ENCODE data around the gene GGACT. TPM values are rescaled to one million over a fixed set of nuclear protein-coding genes. Genes with fewer than 3 reads are reported as not detected.
A peak's percentile ranks its signal among the peaks of the same experiment; 100 is the strongest.

GGACT gene
- total RNA-seq, 4 donors from 2014 or later = 0.74 to 1.9 (median 1.5) TPM

GRCh38 chr13:100546713-100547405 is 41.7 kb downstream of the GGACT start:
- 95 to 96% methylated on average over 7 to 11 of the region's 21 CpGs for WGBS, 2 donors (ENCODE audit: low coverage in 1 of 2)
- Histone ChIP-seq H3K4me1 (peaks cover 0 to 19% (median 0%) of the 10 kb centered on the region in 3 donors), H3K27ac (peak overlapping the region in 2 of 4 donors; percentile 45 to 61)

GRCh38 chr13:100545684-100546061 is 42.9 kb downstream of the GGACT start:
- ATAC-seq = no peak
- WGBS, 2 donors (ENCODE audit: low coverage in 1 of 2) = 80 to 100% methylated on average over 1 of the region's 4 CpGs
- Histone ChIP-seq H3K27me3 (no peaks in the 10 kb centered on the region), H3K27ac (no peak overlapping the region), H3K4me1 (peaks cover 0 to 19% (median 0%) of the 10 kb centered on the region in 3 donors), H3K9me3 (no peaks in the 10 kb centered on the region), H3K36me3 (no peaks in the 10 kb centered on the region), H3K4me3 (no peak overlapping the region)
- TF ChIP-seq POLR2A (IDR thresholded peaks at IDR 0.05) (no peak), CTCF (IDR thresholded peaks at IDR 0.05) (no peak), EP300 (IDR thresholded peaks at IDR 0.05) (no peak), POLR2AphosphoS5 (IDR thresholded peaks at IDR 0.05) (no peak)

More at GRCh38 chr13:100546713-100547405, 41.7 kb downstream of the GGACT start:
- Histone ChIP-seq H3K9me3 (no peaks in the 10 kb centered on the region), H3K4me3 (no peak overlapping the region), H3K27me3 (no peaks in the 10 kb centered on the region), H3K36me3 (no peaks in the 10 kb centered on the region)
- no peak for ATAC-seq
- TF ChIP-seq POLR2AphosphoS5 (IDR thresholded peaks at IDR 0.05) (no peak), POLR2A (IDR thresholded peaks at IDR 0.05) (no peak), CTCF (IDR thresholded peaks at IDR 0.05) (no peak), EP300 (IDR thresholded peaks at IDR 0.05) (no peak)

- H3K36me3 ChIP-seq = no peaks in the 10 kb centered on the region
- no peaks in the 10 kb centered on the region for H3K9me3 ChIP-seq
- no peaks in the 10 kb centered on the region for H3K27me3 ChIP-seq
- H3K4me3 ChIP-seq = no peak overlapping the region
- TF ChIP-seq POLR2A (IDR thresholded peaks at IDR 0.05) = no peak
- TF ChIP-seq POLR2AphosphoS5 (IDR thresholded peaks at IDR 0.05) = peak; percentile 31
- 60 to 86% methylated on average over 4 to 5 of the region's 22 CpGs for WGBS, 2 donors (ENCODE audit: low coverage in 1 of 2)
- no peak overlapping the region for H3K27ac ChIP-seq
- H3K4me1 ChIP-seq = peaks cover 0 to 19% (median 0%) of the 10 kb centered on the region in 3 donors
- ATAC-seq = peak; percentile 37
Measured at GRCh38 chr13:100544866-100545683, 43.5 kb downstream of the GGACT start.

GRCh38 chr13:100543872-100544602 is 44.6 kb downstream of the GGACT start:
- Histone ChIP-seq H3K36me3 (no peaks in the 10 kb centered on the region), H3K4me1 (peaks cover 0 to 16% (median 0%) of the 10 kb centered on the region in 3 donors), H3K27ac (no peak overlapping the region), H3K4me3 (no peak overlapping the region), H3K27me3 (no peaks in the 10 kb centered on the region), H3K9me3 (peaks cover 0 to 3% (median 0%) of the 10 kb centered on the region in 3 donors)
- 57 to 74% methylated on average over 15 to 22 of the region's 26 CpGs for WGBS, 2 donors (ENCODE audit: low coverage in 1 of 2)
- TF ChIP-seq POLR2AphosphoS5 (IDR thresholded peaks at IDR 0.05) = no peak
- no peak for TF ChIP-seq EP300 (IDR thresholded peaks at IDR 0.05)
- no peak for TF ChIP-seq POLR2A (IDR thresholded peaks at IDR 0.05)
- no peak for TF ChIP-seq CTCF (IDR thresholded peaks at IDR 0.05)
- ATAC-seq = no peak

GRCh38 chr13:100542826-100543156 is 45.8 kb downstream of the GGACT start:
- WGBS, 2 donors (ENCODE audit: low coverage in 1 of 2) = 64 to 70% methylated on average over 8 of the region's 8 CpGs
- H3K27me3 ChIP-seq = no peaks in the 10 kb centered on the region
- H3K9me3 ChIP-seq = peaks cover 0 to 6% (median 0%) of the 10 kb centered on the region in 3 donors
- H3K36me3 ChIP-seq = no peaks in the 10 kb centered on the region
- peaks cover 0 to 6% (median 0%) of the 10 kb centered on the region in 3 donors for H3K4me1 ChIP-seq
- no peak overlapping the region for H3K27ac ChIP-seq
- no peak overlapping the region for H3K4me3 ChIP-seq
- ATAC-seq = no peak
- TF ChIP-seq EP300 (IDR thresholded peaks at IDR 0.05) = no peak
- TF ChIP-seq CTCF (IDR thresholded peaks at IDR 0.05) = peak in 3 of 4 experiments; percentile 24 to 44 (median 33)

Measured in gastroesophageal sphincter (tissue), 4 donors.